PC-3 (cell line): Measurements from ENCODE around the gene ABO. TPM values are rescaled to one million over a fixed set of nuclear protein-coding genes. Genes with fewer than 3 reads are reported as not detected.

ENCODE experiments used
- ATAC-seq: fragments of 200-7000 bp; cut with Tn5 transposase; 2 replicates; pipeline ENCODE4 v1.9.1; 2020; ENCODE audit warnings: mild to moderate bottlenecking, moderate library complexity
- Bru-seq: library from RNA; stranded (reverse); fragments of 400-500 nt; gene quantifications from one replicate; lab custom pipeline; 2021; lab: Mats Ljungman, UMichigan
- BruChase-seq, 2 experiments: library from RNA; stranded (reverse); fragments of 400-500 nt; gene quantifications; one replicate each; lab custom pipeline; 2021; lab: Mats Ljungman, UMichigan
- BruUV-seq: library from RNA; stranded (reverse); fragments of 400-500 nt; replicated peaks from 2 replicates; lab custom pipeline; 2021; lab: Mats Ljungman, UMichigan
- CTCF ChIA-PET: fragments of 300-600 bp; sonication (Branson Sonifier 250); formaldehyde crosslinking; loops from one replicate; lab custom pipeline; 2022; ENCODE audit warnings: antibody characterized with exemption; lab: Charles Lee
- POLR2A ChIA-PET: fragments of 300-600 bp; sonication (Branson Sonifier 250); formaldehyde crosslinking; loops from one replicate; lab custom pipeline; 2022; ENCODE audit warnings: antibody characterized with exemption; ENCODE audit not compliant: unreplicated experiment; lab: Charles Lee
- DNase-seq: peaks from one replicate; pipeline ENCODE4 v3.0.0-alpha.2; 2015
- H2AFZ ChIP-seq: fragments of 300-600 bp; sonication (generic); 2 replicates; pipeline ENCODE4 v1.6.0; 2016; ENCODE audit warnings: antibody characterized with exemption, low read length
- H3F3A ChIP-seq: fragments of 300-600 bp; sonication (generic); one replicate; pipeline ENCODE4 v1.6.0; 2017; ENCODE audit warnings: antibody characterized with exemption, low read length, control low read depth, mild to moderate bottlenecking; ENCODE audit not compliant: unreplicated experiment
- H3K27ac ChIP-seq: fragments of 300-600 bp; sonication (generic); 2 replicates; pipeline ENCODE4 v1.5.1; 2016; ENCODE audit warnings: mild to moderate bottlenecking, low read length
- H3K27me3 ChIP-seq: fragments of 300-600 bp; sonication (generic); 2 replicates; pipeline ENCODE4 v1.6.1; 2016; ENCODE audit warnings: low read length, mixed read lengths
- H3K36me3 ChIP-seq: fragments of 300-600 bp; sonication (generic); 2 replicates; pipeline ENCODE4 v1.6.1; 2016; ENCODE audit warnings: low read depth, mixed run types, low read length, mixed read lengths
- H3K4me1 ChIP-seq: fragments of 300-600 bp; sonication (generic); 2 replicates; pipeline ENCODE4 v1.5.1; 2016; ENCODE audit warnings: low read length; ENCODE audit not compliant: insufficient read depth
- H3K4me2 ChIP-seq: fragments of 300-600 bp; sonication (generic); 2 replicates; pipeline ENCODE4 v1.6.0; 2016; ENCODE audit warnings: low read length
- H3K4me3 ChIP-seq: fragments of 300-600 bp; sonication (generic); 2 replicates; pipeline ENCODE4 v1.5.1; 2016; ENCODE audit warnings: mild to moderate bottlenecking, low read length, mixed read lengths
- H3K79me2 ChIP-seq: fragments of 300-600 bp; sonication (generic); 2 replicates; pipeline ENCODE4 v1.6.1; 2017; ENCODE audit warnings: low read length, mixed read lengths
- H3K9ac ChIP-seq: fragments of 300-600 bp; sonication (generic); 2 replicates; pipeline ENCODE4 v1.6.0; 2016; ENCODE audit warnings: mild to moderate bottlenecking, low read length
- H3K9me2 ChIP-seq: fragments of 300-600 bp; sonication (generic); replicated peaks from 2 replicates; pipeline ENCODE4 v1.6.1; 2016; ENCODE audit warnings: mixed run types, low read length, mixed read lengths
- H3K9me3 ChIP-seq: fragments of 300-600 bp; sonication (generic); 2 replicates; pipeline ENCODE4 v1.6.1; 2016; ENCODE audit warnings: low read length, mixed read lengths
- H4K20me1 ChIP-seq: fragments of 300-600 bp; sonication (generic); 2 replicates; pipeline ENCODE4 v1.6.1; 2016; ENCODE audit warnings: low read length, mixed read lengths
- EZH2 ChIP-seq: fragments of 300-600 bp; sonication (generic); IDR thresholded peaks from one replicate; pipeline ENCODE4 v1.6.1; 2017; ENCODE audit warnings: antibody characterized with exemption, mild to moderate bottlenecking, low read length; ENCODE audit not compliant: unreplicated experiment
- EZH2phosphoT487 ChIP-seq: fragments of 300-600 bp; sonication (generic); IDR thresholded peaks from 2 replicates; pipeline ENCODE4 v1.6.1; 2018; ENCODE audit warnings: mild to moderate bottlenecking, antibody characterized with exemption, low read length, borderline replicate concordance
- intact Hi-C: fragments of 100-400 bp; cut with micrococcal nuclease; formaldehyde crosslinking; loops from 2 replicates; pipeline ENCODE4 v1.9.0; 2023
- long read RNA-seq: library from polyadenylated mRNA; unstranded; transcript quantifications from one replicate; pipeline ENCODE4 v2.0.0, GENCODE V29; 2021; ENCODE audit not compliant: unreplicated experiment
- total RNA-seq: library from RNA; depleted of rRNA; stranded (reverse); fragments of >200 nt; gene quantifications from 2 replicates; pipeline ENCODE4 v1.2.3, GENCODE V29; 2014; rRNA removed
- TF ChIP-seq, protein P1 (sequence below): fragments of 300-600 bp; sonication (generic); conservative IDR thresholded peaks from 2 replicates; pipeline ENCODE4 v1.5.1; 2017; ENCODE audit warnings: antibody characterized with exemption, low read depth, mild to moderate bottlenecking, low read length

ABO gene
- total RNA-seq, result not detected in 2 replicates
- percentile 7 among the genes with signal in this experiment for Bru-seq, nascent RNA
- percentile 4 among the genes with signal in this experiment for BruChase-seq, experiment 1, labeled RNA remaining after a 6-hour chase
- percentile 12 among the genes with signal in this experiment for BruChase-seq, experiment 2, labeled RNA remaining after a 2-hour chase
- long read RNA-seq, result 0 reads

DNA sequence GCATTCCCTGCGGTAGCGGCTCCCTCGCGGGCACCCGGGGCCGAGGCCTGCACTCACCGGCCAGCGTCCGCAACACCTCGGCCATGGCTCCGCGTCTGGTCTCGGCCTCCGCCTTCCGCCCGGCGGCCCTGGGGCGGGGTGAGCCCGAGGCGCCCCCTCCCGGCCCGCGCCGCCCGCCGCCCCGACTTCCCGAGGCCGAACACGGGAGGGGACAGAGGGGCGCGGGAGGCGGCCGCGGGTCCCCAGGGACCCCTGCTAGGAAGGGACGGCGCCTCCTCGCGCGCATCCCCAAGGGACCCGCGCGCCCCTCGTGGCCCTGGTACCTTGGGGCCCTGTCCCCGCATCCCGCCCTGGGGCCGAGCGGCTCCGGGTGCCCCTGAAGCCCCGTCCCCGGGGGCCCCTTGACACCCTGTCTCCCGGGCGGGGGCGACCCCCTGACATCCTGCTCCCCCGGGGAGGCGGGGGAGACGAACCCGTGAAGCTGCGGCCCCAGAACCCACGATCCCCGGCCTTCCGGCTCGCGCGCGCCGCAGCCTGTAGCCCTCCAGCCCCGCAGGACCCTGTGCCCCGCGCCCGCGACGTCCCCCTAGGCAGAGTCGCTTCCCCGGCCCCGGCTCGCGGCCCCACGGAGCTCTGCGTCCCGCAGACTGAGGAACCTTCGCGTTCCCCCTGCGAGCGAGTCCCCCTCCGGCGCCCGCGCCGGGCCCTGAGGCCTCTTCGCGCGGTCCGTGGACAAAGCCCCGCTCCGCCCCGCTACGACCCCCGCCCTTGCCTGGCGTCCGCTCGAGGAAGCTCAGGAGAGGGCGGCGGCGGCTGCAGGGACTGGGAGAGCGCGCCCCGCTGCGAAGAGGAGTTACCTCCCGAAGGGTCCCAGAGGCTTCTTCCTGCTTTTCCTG is at the start of gene ABO:
Gene ABO (minus strand): TSS at position 97 of the 896 bp plus-strand sequence.
- ATAC-seq (no peak), DNase-seq (no peak)
- no peak within 1 kb of the TSS for H2AFZ ChIP-seq
- H3K79me2 ChIP-seq, result no peaks in the 10 kb centered on the region
- no peaks in the 10 kb centered on the region for H3K36me3 ChIP-seq
- H3K4me3 ChIP-seq, result no peak within 1 kb of the TSS
- H4K20me1 ChIP-seq, result no peaks in the 10 kb centered on the region
- H3F3A ChIP-seq, result no peaks in the 10 kb centered on the region
- no peak within 1 kb of the TSS for H3K9ac ChIP-seq
- ChIA-PET POLR2A (no interaction called here), CTCF (no interaction called here)
- no peaks in the 10 kb centered on the region for H3K9me2 ChIP-seq
- H3K9me3 ChIP-seq, result no peaks in the 10 kb centered on the region
- no TSS peak for BruUV-seq
- no peaks in the 10 kb centered on the region for H3K4me1 ChIP-seq
- TF ChIP-seq, protein P1, sequence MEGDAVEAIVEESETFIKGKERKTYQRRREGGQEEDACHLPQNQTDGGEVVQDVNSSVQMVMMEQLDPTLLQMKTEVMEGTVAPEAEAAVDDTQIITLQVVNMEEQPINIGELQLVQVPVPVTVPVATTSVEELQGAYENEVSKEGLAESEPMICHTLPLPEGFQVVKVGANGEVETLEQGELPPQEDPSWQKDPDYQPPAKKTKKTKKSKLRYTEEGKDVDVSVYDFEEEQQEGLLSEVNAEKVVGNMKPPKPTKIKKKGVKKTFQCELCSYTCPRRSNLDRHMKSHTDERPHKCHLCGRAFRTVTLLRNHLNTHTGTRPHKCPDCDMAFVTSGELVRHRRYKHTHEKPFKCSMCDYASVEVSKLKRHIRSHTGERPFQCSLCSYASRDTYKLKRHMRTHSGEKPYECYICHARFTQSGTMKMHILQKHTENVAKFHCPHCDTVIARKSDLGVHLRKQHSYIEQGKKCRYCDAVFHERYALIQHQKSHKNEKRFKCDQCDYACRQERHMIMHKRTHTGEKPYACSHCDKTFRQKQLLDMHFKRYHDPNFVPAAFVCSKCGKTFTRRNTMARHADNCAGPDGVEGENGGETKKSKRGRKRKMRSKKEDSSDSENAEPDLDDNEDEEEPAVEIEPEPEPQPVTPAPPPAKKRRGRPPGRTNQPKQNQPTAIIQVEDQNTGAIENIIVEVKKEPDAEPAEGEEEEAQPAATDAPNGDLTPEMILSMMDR, result no peak
- TF ChIP-seq EZH2phosphoT487 (no peak), EZH2 (no peak)
- intact Hi-C loops, result no loop called here
- H3K27ac ChIP-seq, result no peak within 1 kb of the TSS
- H3K27me3 ChIP-seq, result peaks cover 7% of the 10 kb centered on the region
- no peak within 1 kb of the TSS for H3K4me2 ChIP-seq

DNA sequence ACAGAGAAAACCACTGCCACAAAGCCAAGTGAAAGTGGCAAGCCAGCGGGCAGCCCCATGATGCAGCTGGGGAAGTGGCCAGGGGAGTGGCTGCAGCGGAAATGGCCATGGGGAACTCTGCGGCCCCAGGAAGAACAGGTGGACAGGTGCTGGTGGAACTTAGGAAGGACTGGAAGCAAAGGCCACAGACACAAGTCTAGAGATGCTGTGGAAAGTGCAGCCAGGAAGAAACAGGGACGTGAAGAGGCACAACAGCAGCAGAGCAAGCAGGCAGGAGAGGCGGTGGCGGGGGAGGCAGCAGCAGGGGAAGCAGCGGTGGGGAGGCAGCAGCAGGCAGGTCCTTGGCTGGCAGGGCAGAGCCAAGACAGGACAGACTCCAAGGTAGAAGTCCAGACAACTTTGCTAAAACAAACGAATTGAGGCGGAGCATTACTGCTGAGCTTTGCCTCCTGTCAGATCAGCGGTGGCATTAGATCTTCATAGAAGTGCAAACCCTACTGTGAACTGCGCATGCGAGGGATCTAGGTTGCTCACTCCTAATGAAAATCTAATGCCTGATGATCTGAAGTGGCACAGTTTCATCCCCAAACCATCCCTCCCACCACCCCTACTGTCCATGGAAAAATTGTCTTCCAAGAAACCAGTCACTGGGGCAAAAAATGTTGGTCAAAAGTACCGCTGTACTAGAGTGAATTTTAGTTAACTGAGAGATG is 49.1 kb upstream of the ABO start:
- POLR2A ChIA-PET, result no interaction called here
- H3K4me1 ChIP-seq, result no peaks in the 10 kb centered on the region
- no peaks in the 10 kb centered on the region for H3F3A ChIP-seq
- H4K20me1 ChIP-seq, result no peaks in the 10 kb centered on the region
- H2AFZ ChIP-seq, result no peak overlapping the region
- H3K27ac ChIP-seq, result no peak overlapping the region
- ATAC-seq, result no peak
- no TSS peak for BruUV-seq
- H3K4me3 ChIP-seq, result no peak overlapping the region
- CTCF ChIA-PET, result no interaction called here
- TF ChIP-seq EZH2phosphoT487 (no peak), EZH2 (no peak)
- TF ChIP-seq, protein P1, result no peak
- no peaks in the 10 kb centered on the region for H3K79me2 ChIP-seq
- no peaks in the 10 kb centered on the region for H3K36me3 ChIP-seq
- no peak overlapping the region for H3K4me2 ChIP-seq
- H3K9me2 ChIP-seq, result no peaks in the 10 kb centered on the region
- DNase-seq, result no peak
- H3K9ac ChIP-seq, result no peak overlapping the region
- no peaks in the 10 kb centered on the region for H3K27me3 ChIP-seq
- H3K9me3 ChIP-seq, result no peaks in the 10 kb centered on the region
- intact Hi-C loops, result no loop called here
